HAP-1 (cell line): ENCODE data around the gene DUSP12.

Experiments used
- DNase-seq, 2 experiments: peaks; one replicate each; pipeline ENCODE4 v3.0.0-alpha.2; 2016 to 2020; ENCODE audit warnings: low spot score in 2 of 2
- H3K27me3 ChIP-seq: fragments of 250-450 bp; sonication (Bioruptor Pico); 2 replicates; pipeline ENCODE4 v1.5.1; 2020; ENCODE audit warnings: low read depth, mild to moderate bottlenecking, moderate library complexity
- H3K36me3 ChIP-seq: fragments of 250-450 bp; sonication (Bioruptor Pico); replicated peaks from 2 replicates; pipeline ENCODE4 v1.5.1; 2020; ENCODE audit warnings: mild to moderate bottlenecking
- H3K4me1 ChIP-seq: fragments of 250-450 bp; sonication (Bioruptor Pico); 2 replicates; pipeline ENCODE4 v1.5.1; 2020; ENCODE audit warnings: mild to moderate bottlenecking
- H3K4me3 ChIP-seq: fragments of 250-450 bp; sonication (Bioruptor Pico); 2 replicates; pipeline ENCODE4 v1.5.1; 2020; ENCODE audit warnings: mild to moderate bottlenecking, moderate library complexity
- H3K9me3 ChIP-seq: fragments of 250-450 bp; sonication (Bioruptor Pico); 2 replicates; pipeline ENCODE4 v1.5.1; 2020; ENCODE audit warnings: mild to moderate bottlenecking, moderate library complexity
- in situ Hi-C: fragments of 300-500 bp; cut with MboI; formaldehyde crosslinking; loops from 3 replicates; pipeline ENCODE4 v1.14.3; 2020; ENCODE audit warnings: low sequenced_read_pairs, inconsistent platforms, mixed read lengths

DUSP12 gene

GRCh38 chr1:161790587-161791317, 41.2 kb downstream of the DUSP12 start:
- in situ Hi-C loops, result no loop called here
- no peaks in the 10 kb centered on the region for H3K27me3 ChIP-seq
- H3K36me3 ChIP-seq, result peaks cover 36% of the 10 kb centered on the region
- no peaks in the 10 kb centered on the region for H3K9me3 ChIP-seq
- H3K4me1 ChIP-seq, result no peaks in the 10 kb centered on the region; the same call in 1 of the 2 replicates
- DNase-seq, result no peak
- H3K4me3 ChIP-seq, result no peak overlapping the region

- DNase-seq, result no peak
- Histone ChIP-seq H3K4me1 (no peaks in the 10 kb centered on the region; the same call in 1 of the 2 replicates), H3K4me3 (no peak overlapping the region), H3K36me3 (peaks cover 32% of the 10 kb centered on the region), H3K9me3 (no peaks in the 10 kb centered on the region), H3K27me3 (no peaks in the 10 kb centered on the region)
- in situ Hi-C loops, result no loop called here
These were observed 42.5 kb downstream of the DUSP12 start for GRCh38 chr1:161791904-161792655.

- H3K4me3 ChIP-seq, result no peak overlapping the region
- H3K4me1 ChIP-seq, result no peaks in the 10 kb centered on the region; the same call in 1 of the 2 replicates
- in situ Hi-C loops, result no loop called here
- no peaks in the 10 kb centered on the region for H3K27me3 ChIP-seq
- DNase-seq, result peak in 1 of 2 experiments; percentile 62
- H3K9me3 ChIP-seq, result no peaks in the 10 kb centered on the region
- H3K36me3 ChIP-seq, result peaks cover 38% of the 10 kb centered on the region
These were observed 43.2 kb downstream of the DUSP12 start for GRCh38 chr1:161792740-161793139.

GRCh38 chr1:161799792-161800191, 50.2 kb downstream of the DUSP12 start:
- H3K27me3 ChIP-seq, result no peaks in the 10 kb centered on the region
- in situ Hi-C loops, result no loop called here
- H3K9me3 ChIP-seq, result no peaks in the 10 kb centered on the region
- no peaks in the 10 kb centered on the region; the same call in none of the 2 replicates for H3K4me1 ChIP-seq
- peaks cover 17% of the 10 kb centered on the region for H3K36me3 ChIP-seq
- DNase-seq, result no peak
- H3K4me3 ChIP-seq, result no peak overlapping the region

- DNase-seq, result no peak
- Histone ChIP-seq H3K36me3 (peaks cover 12% of the 10 kb centered on the region), H3K4me3 (no peak overlapping the region), H3K27me3 (no peaks in the 10 kb centered on the region), H3K4me1 (no peaks in the 10 kb centered on the region; the same call in none of the 2 replicates), H3K9me3 (no peaks in the 10 kb centered on the region)
- in situ Hi-C loops, result no loop called here
These were observed 52.4 kb downstream of the DUSP12 start for GRCh38 chr1:161801955-161802354.

GRCh38 chr1:161803181-161803580, 53.6 kb downstream of the DUSP12 start:
- in situ Hi-C loops, result no loop called here
- Histone ChIP-seq H3K4me3 (no peak overlapping the region), H3K9me3 (no peaks in the 10 kb centered on the region), H3K36me3 (peaks cover 3% of the 10 kb centered on the region; the same call in 1 of the 2 replicates), H3K4me1 (no peaks in the 10 kb centered on the region; the same call in none of the 2 replicates), H3K27me3 (no peaks in the 10 kb centered on the region)
- no peak for DNase-seq

GRCh38 chr1:161805399-161806197, 56.0 kb downstream of the DUSP12 start:
- Histone ChIP-seq H3K36me3 (peaks cover 5% of the 10 kb centered on the region; the same call in 1 of the 2 replicates), H3K9me3 (no peaks in the 10 kb centered on the region), H3K27me3 (no peaks in the 10 kb centered on the region), H3K4me1 (no peaks in the 10 kb centered on the region; the same call in none of the 2 replicates), H3K4me3 (no peak overlapping the region)
- in situ Hi-C loops, result no loop called here
- DNase-seq, result no peak
